Liver (tissue), 9 donors: ENCODE measurements around the gene ITM2C. TPM values are rescaled to one million over a fixed set of nuclear protein-coding genes. Genes with fewer than 3 reads are reported as not detected.

Source experiments
- DNase-seq: peaks from one replicate; pipeline ENCODE4 v3.0.0-alpha.2; 2017; ENCODE audit warnings: low spot score
- H3K27ac ChIP-seq, 2 donors: one replicate each; pipeline ENCODE4 v1.7.0; 2013; ENCODE audit warnings: inconsistent platforms in 2 of 2, low read length in 2 of 2, control low read depth in 1 of 2, low read depth in 1 of 2, mild to moderate bottlenecking in 1 of 2
- H3K27me3 ChIP-seq, 4 donors: one replicate each; pipeline versions ENCODE4 v1.6.1 to v1.7.0; 2013; ENCODE audit warnings: low read length in 3 of 4, inconsistent platforms in 1 of 4, mild to moderate bottlenecking in 1 of 4, moderate library complexity in 1 of 4; ENCODE audit not compliant: control insufficient read depth in 4 of 4, insufficient read depth in 4 of 4
- H3K36me3 ChIP-seq, 4 donors: one replicate each; pipeline versions ENCODE4 v1.6.1 to v1.7.0; 2013; ENCODE audit warnings: low read length in 3 of 4, mild to moderate bottlenecking in 3 of 4, low read depth in 1 of 4, moderate library complexity in 1 of 4; ENCODE audit not compliant: control insufficient read depth in 4 of 4, insufficient read depth in 3 of 4
- H3K4me1 ChIP-seq, 4 donors: one replicate each; pipeline versions ENCODE4 v1.6.1 to v1.7.0; 2013; ENCODE audit warnings: low read length in 3 of 4, mild to moderate bottlenecking in 3 of 4, moderate library complexity in 1 of 4; ENCODE audit not compliant: control insufficient read depth in 4 of 4, insufficient read depth in 4 of 4
- H3K4me3 ChIP-seq, 3 donors: one replicate each; pipeline versions ENCODE4 v1.6.1 to v1.7.0; 2013; ENCODE audit warnings: low read length in 3 of 3, control low read depth in 1 of 3, low read depth in 1 of 3, mild to moderate bottlenecking in 1 of 3
- H3K9ac ChIP-seq, 2 donors: one replicate each; pipeline ENCODE4 v1.7.0; 2013; ENCODE audit warnings: low read length in 2 of 2, mild to moderate bottlenecking in 2 of 2, moderate library complexity in 2 of 2, control low read depth in 1 of 2, low read depth in 1 of 2
- H3K9me3 ChIP-seq, 4 donors: one replicate each; pipeline versions ENCODE4 v1.6.1 to v1.7.0; 2013; ENCODE audit warnings: low read length in 3 of 4; ENCODE audit not compliant: control insufficient read depth in 4 of 4
- EGR1 ChIP-seq, 2 donors: IDR thresholded peaks; 2 replicates each; pipeline ENCODE4 v1.6.1; 2016 to 2018; ENCODE audit warnings: antibody characterized with exemption in 2 of 2, low read depth in 2 of 2
- FOXA2 ChIP-seq: IDR thresholded peaks from 2 replicates; pipeline ENCODE4 v1.6.1; 2016; ENCODE audit warnings: antibody characterized with exemption
- HNF4A ChIP-seq, 2 donors: conservative IDR thresholded peaks; 2 replicates each; pipeline ENCODE4 v1.6.1; 2016; ENCODE audit warnings: antibody characterized with exemption in 2 of 2, mild to moderate bottlenecking in 2 of 2
- HNF4G ChIP-seq: IDR thresholded peaks from 2 replicates; pipeline ENCODE4 v1.6.1; 2016; ENCODE audit warnings: antibody characterized with exemption
- RAD21 ChIP-seq, 2 donors: IDR thresholded peaks; 2 replicates each; pipeline ENCODE4 v1.6.1; 2016; ENCODE audit warnings: antibody characterized with exemption in 2 of 2, mild to moderate bottlenecking in 2 of 2
- RXRA ChIP-seq, 2 donors: IDR thresholded peaks; 2 replicates each; pipeline ENCODE4 v1.6.1; 2017 to 2018; ENCODE audit warnings: antibody characterized with exemption in 2 of 2, mild to moderate bottlenecking in 1 of 2
- TAF1 ChIP-seq: conservative IDR thresholded peaks from 2 replicates; pipeline ENCODE4 v1.6.1; 2016; ENCODE audit warnings: antibody characterized with exemption, mild to moderate bottlenecking
- YY1 ChIP-seq: IDR thresholded peaks from 2 replicates; pipeline ENCODE4 v1.6.1; 2016; ENCODE audit warnings: antibody characterized with exemption, mild to moderate bottlenecking
- WGBS: extraction: QIAGEN DNeasy Blood & Tissue Kit; methylation state at CpG from one replicate; pipeline ENCODE4 v1.1.7; 2013; 5-methylcytosine and 5-hydroxymethylcytosine counted together
- polyA plus RNA-seq, 2 donors: library from polyadenylated mRNA; stranded (reverse) in 1 of 2; unstranded in 1 of 2; fragments of 200-250 nt in 1 of 2; fragments of >200 nt in 1 of 2; fragmentation: Nextera tagmentation in 1 of 2; extraction: Ambion mirVana in 1 of 2; gene quantifications; one replicate each; pipeline versions ENCODE4 v1.2.1 to v1.2.3, GENCODE V29; 2013 to 2015
- total RNA-seq, 2 donors: library from RNA; depleted of rRNA; stranded (reverse); fragments of >200 nt; gene quantifications; one replicate each; pipeline ENCODE4 v1.2.3, GENCODE V29; 2014
- TF ChIP-seq, protein P1 (sequence below): fragments of 150-350 bp; IDR thresholded peaks from 2 replicates; pipeline ENCODE4 v1.5.1; 2017; ENCODE audit warnings: improper control_type of control experiment, low read depth, low read length; ENCODE audit not compliant: missing input control
- TF ChIP-seq, protein P2 (sequence below): IDR thresholded peaks from 2 replicates; pipeline ENCODE4 v1.6.1; 2016; ENCODE audit warnings: antibody characterized with exemption
- TF ChIP-seq, protein P3 (sequence below): IDR thresholded peaks from 2 replicates; pipeline ENCODE4 v1.6.1; 2016; ENCODE audit warnings: antibody characterized with exemption
- donor health status: healthy.
- donor health status: healthy.
- donor health status: healthy.
- donor health status: healthy.
- donor health status: healthy.

Gene ITM2C
- total and polyA plus RNA-seq, 4 donors = 13.6 to 45.2 (median 27.6) TPM

DNA sequence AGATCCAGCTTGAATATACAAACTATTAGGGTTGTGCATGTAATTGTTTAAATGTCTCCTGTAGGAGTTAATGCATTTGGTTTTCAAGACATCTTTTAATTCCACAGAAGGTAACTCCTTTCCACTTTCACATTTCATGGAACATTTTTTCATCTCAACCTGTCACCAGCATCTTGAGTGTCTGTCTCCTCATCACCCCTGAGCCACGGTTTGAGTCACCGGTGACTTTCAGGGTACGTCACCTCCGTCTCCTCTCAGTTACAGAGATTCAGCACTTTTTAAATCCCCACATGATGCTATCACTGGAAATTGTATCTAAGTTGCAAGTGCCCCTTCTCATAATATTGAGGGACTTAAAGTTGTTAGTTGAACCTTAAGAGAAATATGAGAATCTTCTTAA, 35.0 kb downstream of the ITM2C start:
- Histone ChIP-seq H3K4me1 (no peaks in the 10 kb centered on the region), H3K36me3 (no peaks in the 10 kb centered on the region), H3K27me3 (peaks cover 0 to 3% (median 0%) of the 10 kb centered on the region in 4 donors), H3K27ac (no peak overlapping the region), H3K9me3 (no peaks in the 10 kb centered on the region), H3K9ac (no peak overlapping the region), H3K4me3 (no peak overlapping the region)
- no peak for TF ChIP-seq TAF1
- no peak for DNase-seq
- 91% methylated on average over 4 of the region's 4 CpGs for WGBS

DNA sequence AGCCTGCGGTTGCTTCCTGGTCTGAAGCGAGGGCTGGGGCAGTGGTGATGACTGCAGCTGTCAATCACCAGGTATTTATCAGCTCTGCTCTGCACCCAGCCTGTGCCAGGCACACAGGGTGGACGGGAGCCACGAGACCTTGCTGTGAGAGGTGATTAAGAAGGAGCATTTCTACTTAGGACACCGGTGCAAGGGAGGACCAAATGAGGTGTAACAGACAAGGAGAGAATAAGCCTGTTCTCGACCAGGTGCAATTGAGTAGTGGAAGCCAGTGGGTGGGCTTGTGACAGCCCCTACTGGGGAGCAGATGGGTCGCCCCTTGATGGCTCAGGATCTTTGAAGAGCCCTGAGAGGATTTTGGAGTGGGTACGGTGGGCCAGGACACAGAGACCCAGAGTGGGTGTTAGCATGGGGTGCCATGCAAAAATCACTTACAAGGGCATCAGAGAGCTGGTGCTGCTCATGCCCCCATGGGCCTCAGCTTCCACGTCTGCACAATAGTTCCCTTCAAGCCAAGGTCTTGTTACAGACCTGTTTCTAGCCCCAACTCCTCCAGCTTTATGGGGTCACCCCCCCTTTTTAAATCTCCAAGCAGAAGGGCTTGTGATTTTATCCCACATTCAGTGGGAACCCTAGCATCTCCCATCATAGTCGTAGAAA, 35.7 kb downstream of the ITM2C start:
- WGBS = 65% methylated on average over 10 of the region's 10 CpGs
- DNase-seq = peak; percentile 9
- Histone ChIP-seq H3K36me3 (no peaks in the 10 kb centered on the region), H3K27me3 (peaks cover 0 to 3% (median 0%) of the 10 kb centered on the region in 4 donors), H3K9ac (no peak overlapping the region), H3K4me3 (no peak overlapping the region), H3K4me1 (no peaks in the 10 kb centered on the region), H3K9me3 (no peaks in the 10 kb centered on the region), H3K27ac (no peak overlapping the region)
- TF ChIP-seq EGR1 (IDR thresholded peaks at IDR 0.05; ENCODE audit: low read depth in 2 of 2) (no peak), TAF1 (no peak), RXRA (IDR thresholded peaks at IDR 0.05) (no peak), HNF4G (no peak), FOXA2 (no peak), YY1 (no peak)
- TF ChIP-seq, protein P1, sequence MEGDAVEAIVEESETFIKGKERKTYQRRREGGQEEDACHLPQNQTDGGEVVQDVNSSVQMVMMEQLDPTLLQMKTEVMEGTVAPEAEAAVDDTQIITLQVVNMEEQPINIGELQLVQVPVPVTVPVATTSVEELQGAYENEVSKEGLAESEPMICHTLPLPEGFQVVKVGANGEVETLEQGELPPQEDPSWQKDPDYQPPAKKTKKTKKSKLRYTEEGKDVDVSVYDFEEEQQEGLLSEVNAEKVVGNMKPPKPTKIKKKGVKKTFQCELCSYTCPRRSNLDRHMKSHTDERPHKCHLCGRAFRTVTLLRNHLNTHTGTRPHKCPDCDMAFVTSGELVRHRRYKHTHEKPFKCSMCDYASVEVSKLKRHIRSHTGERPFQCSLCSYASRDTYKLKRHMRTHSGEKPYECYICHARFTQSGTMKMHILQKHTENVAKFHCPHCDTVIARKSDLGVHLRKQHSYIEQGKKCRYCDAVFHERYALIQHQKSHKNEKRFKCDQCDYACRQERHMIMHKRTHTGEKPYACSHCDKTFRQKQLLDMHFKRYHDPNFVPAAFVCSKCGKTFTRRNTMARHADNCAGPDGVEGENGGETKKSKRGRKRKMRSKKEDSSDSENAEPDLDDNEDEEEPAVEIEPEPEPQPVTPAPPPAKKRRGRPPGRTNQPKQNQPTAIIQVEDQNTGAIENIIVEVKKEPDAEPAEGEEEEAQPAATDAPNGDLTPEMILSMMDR = no peak
- TF ChIP-seq, protein P2, sequence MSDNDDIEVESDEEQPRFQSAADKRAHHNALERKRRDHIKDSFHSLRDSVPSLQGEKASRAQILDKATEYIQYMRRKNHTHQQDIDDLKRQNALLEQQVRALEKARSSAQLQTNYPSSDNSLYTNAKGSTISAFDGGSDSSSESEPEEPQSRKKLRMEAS = no peak
- TF ChIP-seq, protein P3, sequence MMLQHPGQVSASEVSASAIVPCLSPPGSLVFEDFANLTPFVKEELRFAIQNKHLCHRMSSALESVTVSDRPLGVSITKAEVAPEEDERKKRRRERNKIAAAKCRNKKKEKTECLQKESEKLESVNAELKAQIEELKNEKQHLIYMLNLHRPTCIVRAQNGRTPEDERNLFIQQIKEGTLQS = no peak

DNA sequence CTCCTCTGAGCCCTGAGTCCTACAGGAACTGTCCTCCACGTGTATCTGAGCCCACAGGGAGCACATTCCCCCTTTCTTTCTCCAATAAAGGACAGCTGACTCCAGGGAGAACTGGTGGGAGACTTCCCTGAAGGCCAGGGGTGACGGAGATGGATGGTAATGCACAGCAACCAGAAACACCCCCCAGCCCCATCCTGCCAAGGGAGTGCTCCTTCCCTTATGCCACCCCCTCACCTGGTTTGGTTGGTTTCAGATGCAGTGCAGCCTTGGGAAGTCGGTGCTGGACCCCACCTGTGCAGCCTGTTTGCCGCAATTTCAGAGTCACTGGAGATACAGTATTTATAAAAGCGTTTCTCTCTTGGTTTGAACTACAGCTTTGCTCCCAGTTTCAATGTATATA, 36.3 kb downstream of the ITM2C start:
- no peaks in the 10 kb centered on the region for H3K9me3 ChIP-seq
- peak; percentile 19 for DNase-seq
- no peak overlapping the region for H3K4me3 ChIP-seq
- peaks cover 0 to 3% (median 0%) of the 10 kb centered on the region in 4 donors for H3K27me3 ChIP-seq
- 69% methylated on average over 5 of the region's 5 CpGs for WGBS
- no peak overlapping the region for H3K27ac ChIP-seq
- TF ChIP-seq TAF1 (no peak), EGR1 (IDR thresholded peaks at IDR 0.05; ENCODE audit: low read depth in 2 of 2) (no peak), YY1 (no peak), HNF4A (conservative IDR thresholded peaks at IDR 0.05) (no peak), RAD21 (IDR thresholded peaks at IDR 0.05) (no peak)
- TF ChIP-seq, protein P2 = no peak
- H3K4me1 ChIP-seq = no peaks in the 10 kb centered on the region
- no peaks in the 10 kb centered on the region for H3K36me3 ChIP-seq
- H3K9ac ChIP-seq = no peak overlapping the region
